HUDEP-2 (cell line): ENCODE results near the gene MEOX2.
A peak's percentile ranks its signal among the peaks of the same experiment; 100 is the strongest.

Source experiments
- DNase-seq, 76 experiments: peaks; one replicate each; lab custom pipeline; 2025; ENCODE audit not compliant: unreplicated experiment in 76 of 76; lab: John Stamatoyannopoulos, UW

Gene MEOX2

GRCh38 chr7:15686295-15686956 is at the start of gene MEOX2:
TSS of gene MEOX2 (minus strand) at chr7:15686683. CDS start at chr7:15686402, 281 bp downstream.
- no peak for DNase-seq

- no peak for DNase-seq
Measured at GRCh38 chr7:15729746-15730145, 43.3 kb upstream of the MEOX2 start.

- DNase-seq, result no peak
Measured at GRCh38 chr7:15725051-15725450, 38.6 kb upstream of the MEOX2 start.

- no peak for DNase-seq
Measured at GRCh38 chr7:15723841-15724240, 37.4 kb upstream of the MEOX2 start.

- DNase-seq, result peak in 7 of 76 experiments; percentile 0 to 14 (median 7)
Measured at GRCh38 chr7:15720849-15721471, 34.5 kb upstream of the MEOX2 start.

- no peak for DNase-seq
Measured at GRCh38 chr7:15719311-15719710, 32.8 kb upstream of the MEOX2 start.

GRCh38 chr7:15715435-15715834 is 29.0 kb upstream of the MEOX2 start:
- DNase-seq, result no peak

- no peak for DNase-seq
Measured at GRCh38 chr7:15709978-15710377, 23.5 kb upstream of the MEOX2 start.

- no peak for DNase-seq
Measured at GRCh38 chr7:15707570-15707969, 21.1 kb upstream of the MEOX2 start.

- no peak for DNase-seq
Measured at GRCh38 chr7:15703732-15704131, 17.2 kb upstream of the MEOX2 start.

- no peak for DNase-seq
Measured at GRCh38 chr7:15692501-15693020, 6.1 kb upstream of the MEOX2 start.

GRCh38 chr7:15688911-15689310 is 2.4 kb upstream of the MEOX2 start:
- no peak for DNase-seq

GRCh38 chr7:15688279-15688626 is 1.8 kb upstream of the MEOX2 start:
- no peak for DNase-seq

- no peak for DNase-seq
Measured at GRCh38 chr7:15687546-15688278, 1.2 kb upstream of the MEOX2 start.

GRCh38 chr7:15686957-15687545 is 568 bp upstream of the MEOX2 start:
- DNase-seq, result no peak

- DNase-seq, result no peak
Measured at GRCh38 chr7:15685358-15686294, 857 bp downstream of the MEOX2 start.

GRCh38 chr7:15684871-15685270 is 1.6 kb downstream of the MEOX2 start:
- no peak for DNase-seq

- no peak for DNase-seq
Measured at GRCh38 chr7:15684111-15684800, 2.2 kb downstream of the MEOX2 start.

GRCh38 chr7:15682751-15683245 is 3.7 kb downstream of the MEOX2 start:
- no peak for DNase-seq
